Measurements from ENCODE around the gene TOMM70.
"Not testable (repeated sequence)": the region's sequence is repeated elsewhere in the genome, so short reads cannot be mapped to it uniquely, and the experiment has no call there.

Gene TOMM70

GRCh38 chr3:100364421-100364820, 36.5 kb downstream of the TOMM70 start:
- no peak for DNase-seq (ENCODE audit: low read depth in 3 of 3)

GRCh38 chr3:100361897-100362296, 39.0 kb downstream of the TOMM70 start:
- no peak for DNase-seq (ENCODE audit: low read depth in 3 of 3)

GRCh38 chr3:100360757-100361496, 40.0 kb downstream of the TOMM70 start:
- no peak for DNase-seq (ENCODE audit: low read depth in 3 of 3)

- no peak for DNase-seq (ENCODE audit: low read depth in 3 of 3)
Measured at GRCh38 chr3:100359035-100359434, 41.9 kb downstream of the TOMM70 start.

GRCh38 chr3:100358413-100358812, 42.5 kb downstream of the TOMM70 start:
- DNase-seq (ENCODE audit: low read depth in 3 of 3) = no peak

GRCh38 chr3:100354850-100355249, 46.0 kb downstream of the TOMM70 start:
- no peak for DNase-seq (ENCODE audit: low read depth in 3 of 3)

GRCh38 chr3:100352296-100353231, 48.3 kb downstream of the TOMM70 start:
- no peak for DNase-seq (ENCODE audit: low read depth in 3 of 3)

GRCh38 chr3:100351770-100352169, 49.1 kb downstream of the TOMM70 start:
- not testable (repeated sequence) for DNase-seq (ENCODE audit: low read depth in 3 of 3)

- DNase-seq (ENCODE audit: low read depth in 3 of 3) = no peak
Measured at GRCh38 chr3:100348727-100349126, 52.2 kb downstream of the TOMM70 start.

GRCh38 chr3:100340527-100340926, 60.4 kb downstream of the TOMM70 start:
- DNase-seq (ENCODE audit: low read depth in 3 of 3) = no peak

- no peak for DNase-seq (ENCODE audit: low read depth in 3 of 3)
Measured at GRCh38 chr3:100339786-100340185, 61.1 kb downstream of the TOMM70 start.

GRCh38 chr3:100338911-100339310, 62.0 kb downstream of the TOMM70 start:
- no peak for DNase-seq (ENCODE audit: low read depth in 3 of 3)

GRCh38 chr3:100336229-100336628, 64.7 kb downstream of the TOMM70 start:
- DNase-seq (ENCODE audit: low read depth in 3 of 3) = not testable (repeated sequence)

- DNase-seq (ENCODE audit: low read depth in 3 of 3) = no peak
Measured at GRCh38 chr3:100335434-100335833, 65.5 kb downstream of the TOMM70 start.

- peak; percentile 64 to 79 (median 72) for DNase-seq (ENCODE audit: low read depth in 3 of 3)
Measured at GRCh38 chr3:100334488-100335351, 66.2 kb downstream of the TOMM70 start, which contains the start of gene NIT2. NIT2 (plus strand) TSS chr3:100334757; CDS start chr3:100334792, 35 bp downstream.

- no peak for DNase-seq (ENCODE audit: low read depth in 3 of 3)
Measured at GRCh38 chr3:100333970-100334487, 66.9 kb downstream of the TOMM70 start.

GRCh38 chr3:100333051-100333450, 67.8 kb downstream of the TOMM70 start:
- no peak for DNase-seq (ENCODE audit: low read depth in 3 of 3)

GRCh38 chr3:100331660-100332059, 69.2 kb downstream of the TOMM70 start:
- DNase-seq (ENCODE audit: low read depth in 3 of 3) = no peak

GRCh38 chr3:100330651-100331050, 70.2 kb downstream of the TOMM70 start:
- DNase-seq (ENCODE audit: low read depth in 3 of 3) = no peak

GRCh38 chr3:100329800-100330489, 70.9 kb downstream of the TOMM70 start:
- no peak for DNase-seq (ENCODE audit: low read depth in 3 of 3)

GRCh38 chr3:100327377-100327776, 73.5 kb downstream of the TOMM70 start:
- not testable (repeated sequence) for DNase-seq (ENCODE audit: low read depth in 3 of 3)

All from stimulated activated CD4-positive, alpha-beta T cell treated with anti-CD3 and anti-CD28 coated beads, TNF-alpha, amount 100 ng/mL, for 48 hours (primary cell).